Calu3 (cell line): ENCODE data around the gene HYCC1. TPM values are rescaled to one million over a fixed set of nuclear protein-coding genes. Genes with fewer than 3 reads are reported as not detected.

Experiments used
- BruUV-seq: library from RNA; stranded (reverse); fragments of 400-500 nt; replicated peaks from 2 replicates; lab custom pipeline; 2021; lab: Mats Ljungman, UMichigan
- CTCF ChIA-PET: fragments of 300-600 bp; sonication (Branson Sonifier 250); formaldehyde crosslinking; loops from one replicate; lab custom pipeline; 2022; ENCODE audit warnings: antibody characterized with exemption; lab: Charles Lee
- DNase-seq: peaks from one replicate; pipeline ENCODE4 v3.0.0; 2022
- H3K27ac Mint-ChIP-seq: one replicate; pipeline ENCODE4 v1.8.0; 2022; ENCODE audit warnings: mixed read lengths; ENCODE audit not compliant: unreplicated experiment
- H3K27me3 Mint-ChIP-seq: one replicate; pipeline ENCODE4 v1.8.0; 2022; ENCODE audit warnings: mixed read lengths; ENCODE audit not compliant: unreplicated experiment
- H3K36me3 Mint-ChIP-seq: one replicate; pipeline ENCODE4 v1.8.0; 2022; ENCODE audit warnings: mild to moderate bottlenecking, moderate library complexity, mixed read lengths; ENCODE audit not compliant: insufficient read depth, unreplicated experiment
- H3K4me1 Mint-ChIP-seq: one replicate; pipeline ENCODE4 v1.8.0; 2022; ENCODE audit warnings: mild to moderate bottlenecking, low read depth, mixed read lengths; ENCODE audit not compliant: unreplicated experiment
- H3K4me3 Mint-ChIP-seq: one replicate; pipeline ENCODE4 v1.8.0; 2022; ENCODE audit warnings: mild to moderate bottlenecking, low read depth, moderate library complexity, mixed read lengths; ENCODE audit not compliant: unreplicated experiment
- H3K9me3 Mint-ChIP-seq: one replicate; pipeline ENCODE4 v1.8.0; 2022; ENCODE audit warnings: low read depth, mixed read lengths; ENCODE audit not compliant: unreplicated experiment
- intact Hi-C: fragments of 100-400 bp; cut with micrococcal nuclease; formaldehyde crosslinking; loops from one replicate; pipeline ENCODE4 v1.10.0; 2022; ENCODE audit not compliant: unreplicated experiment
- total RNA-seq: library from RNA; stranded (reverse); gene quantifications from 2 replicates; pipeline ENCODE4 v1.2.3, GENCODE V29; 2022
- TF ChIP-seq, protein P1 (sequence below): fragments of 200-600 bp; IDR thresholded peaks from one replicate; pipeline ENCODE4 v1.8.0; 2022; ENCODE audit warnings: antibody characterized with exemption; ENCODE audit not compliant: unreplicated experiment

HYCC1 gene
- total RNA-seq, 1 experiment from 2014 or later = 12.7 TPM

DNA sequence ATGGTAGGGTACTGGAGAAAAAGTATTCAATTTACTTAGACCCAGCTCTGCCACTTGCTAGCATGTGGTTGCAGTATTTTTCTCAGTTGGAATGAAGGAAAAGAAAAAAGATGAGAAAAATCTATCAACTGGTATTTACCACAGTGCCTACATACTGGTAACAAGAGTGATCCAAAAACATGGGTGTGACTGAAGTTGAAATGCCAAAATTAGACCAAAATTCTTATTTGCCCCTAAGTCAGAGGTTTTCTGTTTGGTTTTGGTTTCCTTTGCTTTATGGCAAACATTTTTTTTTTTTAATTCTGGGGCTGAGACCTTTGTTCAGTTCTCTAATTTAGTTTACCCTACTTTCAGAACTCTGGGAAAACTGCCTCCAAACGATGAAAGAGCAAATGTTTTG, 12.3 kb downstream of the HYCC1 start:
- Mint-ChIP-seq H3K4me1 (no peaks in the 10 kb centered on the region), H3K27me3 (no peaks in the 10 kb centered on the region), H3K27ac (no peak overlapping the region), H3K4me3 (no peak overlapping the region), H3K9me3 (no peaks in the 10 kb centered on the region), H3K36me3 (no peaks in the 10 kb centered on the region)
- no TSS peak for BruUV-seq
- TF ChIP-seq, protein P1, sequence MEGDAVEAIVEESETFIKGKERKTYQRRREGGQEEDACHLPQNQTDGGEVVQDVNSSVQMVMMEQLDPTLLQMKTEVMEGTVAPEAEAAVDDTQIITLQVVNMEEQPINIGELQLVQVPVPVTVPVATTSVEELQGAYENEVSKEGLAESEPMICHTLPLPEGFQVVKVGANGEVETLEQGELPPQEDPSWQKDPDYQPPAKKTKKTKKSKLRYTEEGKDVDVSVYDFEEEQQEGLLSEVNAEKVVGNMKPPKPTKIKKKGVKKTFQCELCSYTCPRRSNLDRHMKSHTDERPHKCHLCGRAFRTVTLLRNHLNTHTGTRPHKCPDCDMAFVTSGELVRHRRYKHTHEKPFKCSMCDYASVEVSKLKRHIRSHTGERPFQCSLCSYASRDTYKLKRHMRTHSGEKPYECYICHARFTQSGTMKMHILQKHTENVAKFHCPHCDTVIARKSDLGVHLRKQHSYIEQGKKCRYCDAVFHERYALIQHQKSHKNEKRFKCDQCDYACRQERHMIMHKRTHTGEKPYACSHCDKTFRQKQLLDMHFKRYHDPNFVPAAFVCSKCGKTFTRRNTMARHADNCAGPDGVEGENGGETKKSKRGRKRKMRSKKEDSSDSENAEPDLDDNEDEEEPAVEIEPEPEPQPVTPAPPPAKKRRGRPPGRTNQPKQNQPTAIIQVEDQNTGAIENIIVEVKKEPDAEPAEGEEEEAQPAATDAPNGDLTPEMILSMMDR = no peak
- intact Hi-C loops = no loop called here
- no peak for DNase-seq
- CTCF ChIA-PET = no interaction called here

DNA sequence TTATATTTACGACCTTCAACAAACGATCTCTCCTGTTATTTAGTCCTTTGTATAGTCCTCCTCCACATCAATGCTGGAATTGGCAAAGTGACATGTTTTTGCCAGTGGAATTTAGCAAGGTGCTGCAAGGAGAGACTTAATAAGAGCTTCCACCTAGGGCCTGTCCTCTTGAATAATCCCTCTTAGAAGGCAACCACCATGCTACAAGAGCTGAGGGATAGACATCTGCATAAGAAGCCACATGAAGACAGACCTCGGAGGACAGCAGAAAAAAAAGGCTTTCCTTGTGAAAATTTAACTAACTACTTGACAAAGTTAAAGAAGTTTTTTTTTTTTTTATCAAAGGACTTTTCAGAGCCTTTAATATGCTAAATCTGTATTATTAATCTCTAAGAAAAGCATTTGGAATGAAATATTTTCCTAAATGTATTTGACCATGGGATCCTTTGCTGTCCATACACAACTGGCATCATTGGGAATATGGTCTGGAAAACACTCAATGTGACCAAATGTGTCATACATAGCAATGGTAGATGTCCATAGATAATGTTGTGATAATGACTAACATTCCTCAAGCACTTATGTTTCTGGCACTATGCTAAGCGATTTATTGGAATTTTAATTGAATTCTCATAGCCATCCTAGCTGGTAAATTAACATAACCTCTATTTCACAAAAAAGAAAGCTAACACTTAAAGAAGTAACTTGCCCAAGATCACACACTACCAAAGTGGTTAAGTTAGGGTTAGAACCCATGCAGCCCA, 13.2 kb downstream of the HYCC1 start:
- intact Hi-C loops = no loop called here
- no peaks in the 10 kb centered on the region for H3K9me3 Mint-ChIP-seq
- TF ChIP-seq, protein P1 = no peak
- no TSS peak for BruUV-seq
- no peak overlapping the region for H3K27ac Mint-ChIP-seq
- no peaks in the 10 kb centered on the region for H3K27me3 Mint-ChIP-seq
- H3K4me3 Mint-ChIP-seq = no peak overlapping the region
- H3K36me3 Mint-ChIP-seq = no peaks in the 10 kb centered on the region
- CTCF ChIA-PET = no interaction called here
- DNase-seq = no peak
- no peaks in the 10 kb centered on the region for H3K4me1 Mint-ChIP-seq

DNA sequence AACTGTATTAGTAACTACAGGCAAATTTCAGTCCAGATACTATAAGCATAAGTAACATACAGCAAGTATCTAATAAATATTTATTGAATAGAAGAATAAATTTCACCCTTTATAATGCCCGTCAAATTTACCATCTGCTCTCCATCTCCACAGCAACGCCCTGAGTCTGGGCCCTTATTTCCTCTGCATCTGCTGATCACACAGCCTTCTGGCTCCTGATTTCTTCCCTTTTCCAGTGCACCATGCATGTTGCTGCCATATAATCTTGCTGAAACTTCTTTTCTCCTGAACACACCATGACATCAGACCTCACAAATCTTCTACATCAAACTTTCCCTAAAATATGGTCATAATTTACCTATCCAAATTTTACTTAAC, 15.4 kb downstream of the HYCC1 start:
- H3K27ac Mint-ChIP-seq = no peak overlapping the region

DNA sequence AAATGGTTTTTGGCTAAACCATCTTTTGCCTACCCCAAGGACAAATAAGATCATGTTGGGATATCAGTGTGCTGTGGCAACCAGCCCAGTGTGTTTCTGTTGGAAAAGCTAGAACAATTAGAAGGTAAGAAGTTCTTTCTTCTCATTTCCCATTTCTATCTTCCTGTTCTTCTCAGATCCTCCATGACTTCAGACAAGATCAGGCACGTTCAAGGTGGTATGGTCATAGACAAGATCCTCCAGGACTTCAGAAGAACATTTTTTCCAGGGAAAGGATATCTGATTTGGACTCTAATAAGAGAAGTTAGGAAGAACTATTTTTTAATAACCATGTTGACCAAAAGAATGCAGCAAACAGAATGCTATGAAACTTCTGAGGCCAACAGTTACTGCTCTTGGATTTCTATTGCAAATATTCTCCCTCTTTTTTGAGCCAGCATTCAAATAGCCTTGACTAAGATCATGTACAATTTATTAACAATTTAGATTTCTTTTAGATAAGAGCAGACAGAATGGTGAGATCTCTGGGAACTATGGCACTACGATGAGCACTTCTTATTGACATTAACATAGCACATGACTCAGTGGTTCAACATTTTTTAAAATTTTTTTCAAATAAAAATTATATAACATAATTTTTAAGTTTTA, 15.9 kb downstream of the HYCC1 start:
- TF ChIP-seq, protein P1 = no peak
- Mint-ChIP-seq H3K4me1 (no peaks in the 10 kb centered on the region), H3K27me3 (peaks cover 12% of the 10 kb centered on the region), H3K4me3 (no peak overlapping the region), H3K9me3 (no peaks in the 10 kb centered on the region), H3K36me3 (no peaks in the 10 kb centered on the region), H3K27ac (no peak overlapping the region)
- BruUV-seq = no TSS peak
- CTCF ChIA-PET = no interaction called here
- DNase-seq = no peak
- intact Hi-C loops = no loop called here

More for the DNA sequence above, 15.4 kb downstream of the HYCC1 start:
- BruUV-seq = no TSS peak
- H3K4me3 Mint-ChIP-seq = no peak overlapping the region
- CTCF ChIA-PET = no interaction called here
- no peaks in the 10 kb centered on the region for H3K9me3 Mint-ChIP-seq
- no peaks in the 10 kb centered on the region for H3K36me3 Mint-ChIP-seq
- TF ChIP-seq, protein P1 = no peak
- H3K27me3 Mint-ChIP-seq = peaks cover 12% of the 10 kb centered on the region
- H3K4me1 Mint-ChIP-seq = no peaks in the 10 kb centered on the region
- DNase-seq = no peak
- intact Hi-C loops = no loop called here
